MM.1S (cell line): Measurements from ENCODE around the gene DDX20.

ENCODE experiments used
- EZH2phosphoT487 ChIP-seq: fragments of 300-600 bp; sonication (generic); IDR thresholded peaks from 2 replicates; pipeline ENCODE4 v1.6.1; 2018; ENCODE audit warnings: antibody characterized with exemption, low read length
- TF ChIP-seq, protein P1 (sequence below): fragments of 300-600 bp; sonication (generic); IDR thresholded peaks from 2 replicates; pipeline ENCODE4 v1.5.1; 2016; ENCODE audit warnings: antibody characterized with exemption, low read length, mixed read lengths

DNA sequence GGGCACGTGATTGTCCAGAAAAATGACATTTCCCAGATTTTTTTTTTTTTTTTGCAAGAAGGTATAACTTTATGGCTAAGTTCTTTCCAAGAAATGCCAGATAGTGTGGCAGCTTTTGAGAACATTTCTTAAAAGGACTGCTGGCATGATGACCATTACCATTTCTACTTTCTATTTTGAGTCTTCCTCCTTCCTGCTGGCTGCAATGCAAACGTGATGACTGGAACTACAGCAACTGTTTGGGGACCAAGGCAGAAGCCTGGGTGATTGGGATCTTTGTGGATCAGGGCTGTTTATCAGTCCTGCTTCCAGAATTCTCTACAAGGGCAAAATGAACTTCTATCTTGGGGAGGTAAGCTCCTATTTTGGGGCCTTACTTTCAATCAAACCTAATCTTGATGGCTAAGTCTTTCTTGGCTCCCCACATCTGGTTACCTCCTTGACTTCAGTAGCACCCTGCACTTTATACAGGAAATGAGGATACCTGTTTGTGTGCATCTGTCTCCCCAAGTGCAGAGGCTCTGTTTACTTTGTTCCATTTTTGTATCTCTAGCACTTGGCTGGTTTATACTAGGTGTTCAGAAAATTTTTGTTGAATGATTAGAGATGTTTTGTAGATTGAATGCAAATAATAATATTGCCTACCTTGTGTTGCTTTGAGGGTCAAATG, 3.7 kb upstream of the DDX20 start:
- TF ChIP-seq, protein P1, sequence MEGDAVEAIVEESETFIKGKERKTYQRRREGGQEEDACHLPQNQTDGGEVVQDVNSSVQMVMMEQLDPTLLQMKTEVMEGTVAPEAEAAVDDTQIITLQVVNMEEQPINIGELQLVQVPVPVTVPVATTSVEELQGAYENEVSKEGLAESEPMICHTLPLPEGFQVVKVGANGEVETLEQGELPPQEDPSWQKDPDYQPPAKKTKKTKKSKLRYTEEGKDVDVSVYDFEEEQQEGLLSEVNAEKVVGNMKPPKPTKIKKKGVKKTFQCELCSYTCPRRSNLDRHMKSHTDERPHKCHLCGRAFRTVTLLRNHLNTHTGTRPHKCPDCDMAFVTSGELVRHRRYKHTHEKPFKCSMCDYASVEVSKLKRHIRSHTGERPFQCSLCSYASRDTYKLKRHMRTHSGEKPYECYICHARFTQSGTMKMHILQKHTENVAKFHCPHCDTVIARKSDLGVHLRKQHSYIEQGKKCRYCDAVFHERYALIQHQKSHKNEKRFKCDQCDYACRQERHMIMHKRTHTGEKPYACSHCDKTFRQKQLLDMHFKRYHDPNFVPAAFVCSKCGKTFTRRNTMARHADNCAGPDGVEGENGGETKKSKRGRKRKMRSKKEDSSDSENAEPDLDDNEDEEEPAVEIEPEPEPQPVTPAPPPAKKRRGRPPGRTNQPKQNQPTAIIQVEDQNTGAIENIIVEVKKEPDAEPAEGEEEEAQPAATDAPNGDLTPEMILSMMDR = no peak
- no peak for TF ChIP-seq EZH2phosphoT487
